GM23338 (cell line): ENCODE data around the gene ST6GALNAC3. TPM values are rescaled to one million over a fixed set of nuclear protein-coding genes. Genes with fewer than 3 reads are reported as not detected.

Source experiments
- ATAC-seq: fragments of 200-7000 bp; cut with Tn5 transposase; 3 replicates; pipeline ENCODE4 v1.9.1; 2020
- DNase-seq: peaks from one replicate; pipeline ENCODE4 v3.0.0-alpha.2; 2015; ENCODE audit warnings: low spot score
- H2AFZ ChIP-seq: fragments of 200-600 bp; sonication (generic); 2 replicates; pipeline ENCODE4 v1.8.0; 2016; ENCODE audit warnings: antibody characterized with exemption, mild to moderate bottlenecking, moderate library complexity
- H3F3A ChIP-seq: fragments of 200-600 bp; sonication (generic); replicated peaks from 2 replicates; pipeline ENCODE4 v1.8.0; 2017; ENCODE audit warnings: antibody characterized with exemption, mixed run types, low read depth
- H3K27ac ChIP-seq: fragments of 200-600 bp; sonication (generic); 2 replicates; pipeline ENCODE4 v1.6.1; 2016; ENCODE audit warnings: low read depth
- H3K27me3 ChIP-seq: fragments of 200-600 bp; sonication (generic); 2 replicates; pipeline ENCODE4 v1.8.0; 2016; ENCODE audit warnings: mild to moderate bottlenecking, mixed run types, moderate library complexity; ENCODE audit not compliant: insufficient read depth
- H3K36me3 ChIP-seq: fragments of 200-600 bp; sonication (generic); 2 replicates; pipeline ENCODE4 v1.8.0; 2016; ENCODE audit warnings: mild to moderate bottlenecking; ENCODE audit not compliant: insufficient read depth
- H3K4me1 ChIP-seq: fragments of 200-600 bp; sonication (generic); 2 replicates; pipeline ENCODE4 v1.8.0; 2016; ENCODE audit warnings: mild to moderate bottlenecking, moderate library complexity; ENCODE audit not compliant: insufficient read depth
- H3K4me2 ChIP-seq: fragments of 200-600 bp; sonication (generic); 2 replicates; pipeline ENCODE4 v1.7.1; 2017; ENCODE audit warnings: mixed run types
- H3K4me3 ChIP-seq: fragments of 200-600 bp; sonication (generic); 2 replicates; pipeline ENCODE4 v1.6.1; 2016; ENCODE audit warnings: mixed run types
- H3K79me2 ChIP-seq: fragments of 200-600 bp; sonication (generic); replicated peaks from 2 replicates; pipeline ENCODE4 v1.8.0; 2017; ENCODE audit warnings: mild to moderate bottlenecking; ENCODE audit not compliant: insufficient read depth
- H3K9me2 ChIP-seq: fragments of 200-600 bp; sonication (generic); 2 replicates; pipeline ENCODE4 v1.8.0; 2017; ENCODE audit not compliant: insufficient read depth
- H4K20me1 ChIP-seq: fragments of 200-600 bp; sonication (generic); replicated peaks from 2 replicates; pipeline ENCODE4 v1.8.0; 2017; ENCODE audit warnings: mild to moderate bottlenecking; ENCODE audit not compliant: insufficient read depth
- H3K27ac Mint-ChIP-seq: 2 replicates; pipeline ENCODE4 v1.8.0; 2020; ENCODE audit warnings: inconsistent platforms, mild to moderate bottlenecking, moderate library complexity, mixed read lengths
- H3K27me3 Mint-ChIP-seq: 3 replicates; pipeline ENCODE4 v1.8.0; 2022; ENCODE audit warnings: low read depth, mild to moderate bottlenecking, moderate library complexity, mixed read lengths, inconsistent platforms; ENCODE audit not compliant: insufficient read depth, poor library complexity
- H3K36me3 Mint-ChIP-seq: 3 replicates; pipeline ENCODE4 v1.8.0; 2021; ENCODE audit warnings: low read depth, mild to moderate bottlenecking, inconsistent platforms, moderate library complexity, mixed read lengths
- H3K4me1 Mint-ChIP-seq: 3 replicates; pipeline ENCODE4 v1.8.0; 2020; ENCODE audit warnings: mild to moderate bottlenecking, inconsistent platforms, mixed read lengths
- H3K4me3 Mint-ChIP-seq: 3 replicates; pipeline ENCODE4 v1.8.0; 2021; ENCODE audit warnings: moderate library complexity, mild to moderate bottlenecking, inconsistent platforms, mixed read lengths
- H3K9me3 Mint-ChIP-seq: 3 replicates; pipeline ENCODE4 v1.8.0; 2020; ENCODE audit warnings: moderate library complexity, mild to moderate bottlenecking, inconsistent platforms, mixed read lengths
- CREB1 ChIP-seq: fragments of 250-450 bp; sonication (Bioruptor Pico); IDR thresholded peaks from 2 replicates; pipeline ENCODE4 v1.5.0; 2020; ENCODE audit warnings: low read depth, mild to moderate bottlenecking, moderate library complexity
- EZH2 ChIP-seq: fragments of 200-600 bp; sonication (generic); IDR thresholded peaks from one replicate; pipeline ENCODE4 v1.8.0; 2017; ENCODE audit warnings: antibody characterized with exemption, mild to moderate bottlenecking, low read depth; ENCODE audit not compliant: unreplicated experiment
- EZH2phosphoT487 ChIP-seq: fragments of 200-600 bp; sonication (generic); IDR thresholded peaks from one replicate; pipeline ENCODE4 v1.8.1; 2018; ENCODE audit warnings: antibody characterized with exemption; ENCODE audit not compliant: unreplicated experiment
- JUNB ChIP-seq: IDR thresholded peaks from one replicate; pipeline ENCODE4 v1.6.1; 2016; ENCODE audit warnings: antibody characterized with exemption; ENCODE audit not compliant: unreplicated experiment
- NANOG ChIP-seq: IDR thresholded peaks from 2 replicates; pipeline ENCODE4 v1.6.1; 2016; ENCODE audit warnings: antibody characterized with exemption, borderline replicate concordance
- POLR2AphosphoS5 ChIP-seq: IDR thresholded peaks from 2 replicates; pipeline ENCODE4 v1.6.1; 2016; ENCODE audit warnings: antibody characterized with exemption, low read depth
- REST ChIP-seq: IDR thresholded peaks from one replicate; pipeline ENCODE4 v1.6.1; 2018; ENCODE audit warnings: antibody characterized with exemption; ENCODE audit not compliant: unreplicated experiment
- STAT1 ChIP-seq: IDR thresholded peaks from one replicate; pipeline ENCODE4 v1.6.1; 2016; ENCODE audit warnings: antibody characterized with exemption; ENCODE audit not compliant: unreplicated experiment
- ZNF114 ChIP-seq: fragments of 250-450 bp; sonication (Bioruptor Pico); IDR thresholded peaks from 2 replicates; pipeline ENCODE4 v1.5.0; 2020; ENCODE audit warnings: mild to moderate bottlenecking, moderate library complexity
- ZNF331 ChIP-seq: fragments of 250-450 bp; sonication (Bioruptor Pico); IDR thresholded peaks from 2 replicates; pipeline ENCODE4 v1.5.0; 2020; ENCODE audit warnings: low read depth, mild to moderate bottlenecking, moderate library complexity
- ZNF462 ChIP-seq: fragments of 250-450 bp; sonication (Bioruptor Pico); IDR thresholded peaks from 2 replicates; pipeline ENCODE4 v1.5.0; 2020; ENCODE audit warnings: mild to moderate bottlenecking, moderate library complexity
- polyA plus RNA-seq: library from polyadenylated mRNA; unstranded; fragments of >200 nt; fragmentation: Nextera tagmentation; extraction: Ambion mirVana; gene quantifications from 2 replicates; pipeline ENCODE4 v1.2.1, GENCODE V29; 2016
- total RNA-seq: library from RNA; depleted of rRNA; stranded (reverse); fragments of >200 nt; shearing (Covaris generic); gene quantifications from 2 replicates; pipeline ENCODE4 v1.2.3, GENCODE V29; 2014
- TF ChIP-seq, protein P1 (sequence below), 2 experiments: fragments of 200-600 bp in 1 of 2; sonication (generic) in 1 of 2; conservative IDR thresholded peaks; 2 replicates each; pipeline versions ENCODE4 v1.5.1 to v1.6.1; 2016 to 2017; ENCODE audit warnings: antibody characterized with exemption in 2 of 2, low read depth in 2 of 2, mild to moderate bottlenecking in 2 of 2, moderate library complexity in 1 of 2
- TF ChIP-seq, protein P2 (sequence below): IDR thresholded peaks from 2 replicates; pipeline ENCODE4 v1.6.1; 2016; ENCODE audit warnings: antibody characterized with exemption

Gene ST6GALNAC3
- total and polyA plus RNA-seq, 2 experiments from 2014 or later: 4.7 to 11.6 TPM

DNA sequence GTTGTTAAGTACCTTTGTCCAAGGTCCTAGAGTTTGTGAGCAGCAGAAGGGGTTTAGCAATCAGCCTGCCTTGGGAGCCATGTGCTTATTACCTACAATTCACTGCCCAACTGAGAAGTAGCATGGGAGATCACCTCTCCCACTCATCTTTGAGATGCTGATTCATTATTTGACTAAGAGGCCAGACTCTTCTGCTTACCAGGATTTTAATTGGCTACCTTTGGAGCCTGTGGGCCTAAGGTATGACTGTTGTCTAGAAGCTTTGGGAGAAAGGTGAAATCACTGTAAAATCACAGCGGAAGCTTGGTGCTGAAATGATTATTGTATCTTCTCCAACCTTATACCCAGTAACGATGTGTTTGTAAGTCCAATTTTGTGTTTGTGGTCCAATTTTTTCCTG, 213.4 kb downstream of the ST6GALNAC3 start:
- Mint-ChIP-seq H3K4me1 (peaks cover 41% of the 10 kb centered on the region), H3K36me3 (no peaks in the 10 kb centered on the region), H3K4me3 (no peak overlapping the region), H3K27me3 (peaks cover 3% of the 10 kb centered on the region), H3K27ac (no peak overlapping the region), H3K9me3 (no peaks in the 10 kb centered on the region)
- Histone ChIP-seq H3K4me1 (peaks cover 7% of the 10 kb centered on the region), H4K20me1 (no peaks in the 10 kb centered on the region), H3K36me3 (no peaks in the 10 kb centered on the region), H3F3A (no peaks in the 10 kb centered on the region), H3K27me3 (no peaks in the 10 kb centered on the region), H3K4me3 (no peak overlapping the region), H3K79me2 (no peaks in the 10 kb centered on the region), H3K4me2 (no peak overlapping the region), H3K9me2 (no peaks in the 10 kb centered on the region), H3K27ac (no peak overlapping the region), H2AFZ (no peak overlapping the region)
- TF ChIP-seq EZH2 (no peak), EZH2phosphoT487 (no peak), NANOG (no peak), ZNF462 (no peak), POLR2AphosphoS5 (no peak), ZNF331 (no peak), REST (no peak), CREB1 (no peak), JUNB (no peak), ZNF114 (CRISPR knock-in tag) (no peak), STAT1 (no peak)
- TF ChIP-seq, protein P1, sequence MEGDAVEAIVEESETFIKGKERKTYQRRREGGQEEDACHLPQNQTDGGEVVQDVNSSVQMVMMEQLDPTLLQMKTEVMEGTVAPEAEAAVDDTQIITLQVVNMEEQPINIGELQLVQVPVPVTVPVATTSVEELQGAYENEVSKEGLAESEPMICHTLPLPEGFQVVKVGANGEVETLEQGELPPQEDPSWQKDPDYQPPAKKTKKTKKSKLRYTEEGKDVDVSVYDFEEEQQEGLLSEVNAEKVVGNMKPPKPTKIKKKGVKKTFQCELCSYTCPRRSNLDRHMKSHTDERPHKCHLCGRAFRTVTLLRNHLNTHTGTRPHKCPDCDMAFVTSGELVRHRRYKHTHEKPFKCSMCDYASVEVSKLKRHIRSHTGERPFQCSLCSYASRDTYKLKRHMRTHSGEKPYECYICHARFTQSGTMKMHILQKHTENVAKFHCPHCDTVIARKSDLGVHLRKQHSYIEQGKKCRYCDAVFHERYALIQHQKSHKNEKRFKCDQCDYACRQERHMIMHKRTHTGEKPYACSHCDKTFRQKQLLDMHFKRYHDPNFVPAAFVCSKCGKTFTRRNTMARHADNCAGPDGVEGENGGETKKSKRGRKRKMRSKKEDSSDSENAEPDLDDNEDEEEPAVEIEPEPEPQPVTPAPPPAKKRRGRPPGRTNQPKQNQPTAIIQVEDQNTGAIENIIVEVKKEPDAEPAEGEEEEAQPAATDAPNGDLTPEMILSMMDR (conservative IDR thresholded peaks at IDR 0.05; ENCODE audit: low read depth in 2 of 2): no peak
- TF ChIP-seq, protein P2, sequence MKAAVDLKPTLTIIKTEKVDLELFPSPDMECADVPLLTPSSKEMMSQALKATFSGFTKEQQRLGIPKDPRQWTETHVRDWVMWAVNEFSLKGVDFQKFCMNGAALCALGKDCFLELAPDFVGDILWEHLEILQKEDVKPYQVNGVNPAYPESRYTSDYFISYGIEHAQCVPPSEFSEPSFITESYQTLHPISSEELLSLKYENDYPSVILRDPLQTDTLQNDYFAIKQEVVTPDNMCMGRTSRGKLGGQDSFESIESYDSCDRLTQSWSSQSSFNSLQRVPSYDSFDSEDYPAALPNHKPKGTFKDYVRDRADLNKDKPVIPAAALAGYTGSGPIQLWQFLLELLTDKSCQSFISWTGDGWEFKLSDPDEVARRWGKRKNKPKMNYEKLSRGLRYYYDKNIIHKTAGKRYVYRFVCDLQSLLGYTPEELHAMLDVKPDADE: no peak
- no peak for DNase-seq
- no peak for ATAC-seq
